Measurements from ENCODE around the gene BRF1.

GRCh38 chr14:105182296-105183020 is 118.3 kb downstream of the BRF1 start:
- TF ChIP-seq, protein P1, sequence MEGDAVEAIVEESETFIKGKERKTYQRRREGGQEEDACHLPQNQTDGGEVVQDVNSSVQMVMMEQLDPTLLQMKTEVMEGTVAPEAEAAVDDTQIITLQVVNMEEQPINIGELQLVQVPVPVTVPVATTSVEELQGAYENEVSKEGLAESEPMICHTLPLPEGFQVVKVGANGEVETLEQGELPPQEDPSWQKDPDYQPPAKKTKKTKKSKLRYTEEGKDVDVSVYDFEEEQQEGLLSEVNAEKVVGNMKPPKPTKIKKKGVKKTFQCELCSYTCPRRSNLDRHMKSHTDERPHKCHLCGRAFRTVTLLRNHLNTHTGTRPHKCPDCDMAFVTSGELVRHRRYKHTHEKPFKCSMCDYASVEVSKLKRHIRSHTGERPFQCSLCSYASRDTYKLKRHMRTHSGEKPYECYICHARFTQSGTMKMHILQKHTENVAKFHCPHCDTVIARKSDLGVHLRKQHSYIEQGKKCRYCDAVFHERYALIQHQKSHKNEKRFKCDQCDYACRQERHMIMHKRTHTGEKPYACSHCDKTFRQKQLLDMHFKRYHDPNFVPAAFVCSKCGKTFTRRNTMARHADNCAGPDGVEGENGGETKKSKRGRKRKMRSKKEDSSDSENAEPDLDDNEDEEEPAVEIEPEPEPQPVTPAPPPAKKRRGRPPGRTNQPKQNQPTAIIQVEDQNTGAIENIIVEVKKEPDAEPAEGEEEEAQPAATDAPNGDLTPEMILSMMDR (IDR thresholded peaks at IDR 0.05) = no peak
- TF ChIP-seq POLR2A (IDR thresholded peaks at IDR 0.05) = no peak

Data from right lobe of liver (tissue), 4 donors.